MM.1S (cell line): ENCODE data around the gene DLX3.

Source experiments
- CTCF ChIP-seq: fragments of 300-600 bp; sonication (generic); IDR thresholded peaks from 2 replicates; pipeline ENCODE4 v1.5.1; 2016; ENCODE audit warnings: antibody characterized with exemption, low read length, mixed read lengths
- EZH2phosphoT487 ChIP-seq: fragments of 300-600 bp; sonication (generic); IDR thresholded peaks from 2 replicates; pipeline ENCODE4 v1.6.1; 2018; ENCODE audit warnings: antibody characterized with exemption, low read length

GRCh38 chr17:49942947-49943346, 52.1 kb downstream of the DLX3 start:
- TF ChIP-seq CTCF: no peak
- no peak for TF ChIP-seq EZH2phosphoT487
